Nucleus accumbens (tissue), 56 donors: ENCODE results near the gene HSD17B12.

Source experiments
- DNase-seq, 56 donors: peaks; one replicate each; lab custom pipeline; 2025; lab: John Stamatoyannopoulos, UW

HSD17B12 gene

GRCh38 chr11:43790444-43790794 lies 109.9 kb downstream of the HSD17B12 start:
- no peak for DNase-seq

GRCh38 chr11:43797337-43797736 lies 116.8 kb downstream of the HSD17B12 start:
- DNase-seq, result no peak

- no peak for DNase-seq
Observed at GRCh38 chr11:43797866-43798265, 117.3 kb downstream of the HSD17B12 start.

- no peak for DNase-seq
Observed at GRCh38 chr11:43802509-43802908, 122.0 kb downstream of the HSD17B12 start.

DNA sequence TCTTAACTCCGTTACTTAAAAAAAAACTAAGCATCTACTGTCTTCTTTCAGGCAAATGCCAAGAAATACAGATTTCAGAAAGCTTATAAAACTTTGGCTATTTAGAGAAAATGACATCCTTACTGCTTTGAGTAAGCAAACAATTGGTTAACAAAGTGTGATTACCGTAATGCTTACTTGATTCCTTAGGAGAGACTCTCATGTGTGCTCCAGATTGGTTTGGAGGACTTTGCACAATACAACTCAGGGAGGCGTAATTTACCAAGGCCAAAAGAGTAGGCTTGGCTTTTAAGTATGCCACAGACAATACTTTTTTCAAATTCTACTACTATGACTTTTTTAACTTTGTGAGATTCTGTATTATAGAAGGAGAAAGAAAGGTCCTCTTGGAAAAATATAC lies 123.2 kb downstream of the HSD17B12 start:
- DNase-seq, result no peak

DNA sequence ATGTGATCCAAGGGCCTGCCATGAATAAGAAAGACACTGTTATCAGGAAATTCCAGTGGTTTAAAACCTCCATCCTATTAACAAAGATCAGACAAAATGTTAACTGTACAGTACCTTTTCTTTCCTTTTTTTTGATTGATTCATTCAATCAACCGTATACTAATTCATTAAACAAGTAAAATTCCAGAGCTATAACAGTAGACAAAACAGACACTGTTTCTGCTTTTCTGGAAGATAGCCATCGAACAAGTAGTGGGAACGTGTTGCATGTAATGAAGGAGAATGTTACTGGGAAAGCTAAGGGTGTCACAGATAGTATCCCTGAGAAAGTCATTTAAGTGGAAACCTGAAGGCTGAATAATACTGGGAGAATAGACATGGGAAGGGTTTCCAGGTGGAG lies 126.4 kb downstream of the HSD17B12 start:
- DNase-seq, result no peak

DNA sequence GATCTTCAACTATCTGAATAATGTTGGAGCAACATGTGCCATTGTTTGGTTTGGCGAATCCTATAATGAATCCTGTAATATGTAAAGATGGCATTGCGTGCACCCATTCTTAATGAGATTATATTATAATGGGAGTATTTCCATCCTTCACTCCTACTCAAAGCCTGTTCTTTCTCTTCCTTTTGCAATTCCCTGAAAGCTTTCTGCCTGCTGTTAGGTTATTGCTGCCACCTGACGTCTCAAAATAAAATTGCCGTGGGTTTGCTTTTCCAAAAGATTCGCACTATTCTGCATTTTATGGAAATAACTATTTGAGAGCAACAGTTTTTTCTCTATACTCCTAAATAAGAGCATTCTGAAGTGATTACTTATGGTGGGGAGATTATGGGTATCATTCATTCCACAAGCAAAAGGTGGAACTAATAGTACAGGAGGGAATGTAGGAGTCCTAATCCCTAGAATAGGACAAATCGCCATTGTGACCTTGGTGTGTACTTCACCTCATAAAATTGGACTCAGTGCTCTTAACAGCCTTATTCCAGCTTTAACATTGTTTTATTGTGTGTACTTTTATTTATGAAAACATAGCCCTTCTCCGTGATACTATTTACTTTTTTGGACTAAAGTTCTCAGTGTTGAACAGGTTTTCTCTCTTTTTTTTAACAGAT lies 130.5 kb downstream of the HSD17B12 start:
- peak in 2 of 56 donors; percentile 13 to 22 for DNase-seq

- no peak for DNase-seq
Observed at GRCh38 chr11:43812471-43812870, 131.9 kb downstream of the HSD17B12 start.

DNA sequence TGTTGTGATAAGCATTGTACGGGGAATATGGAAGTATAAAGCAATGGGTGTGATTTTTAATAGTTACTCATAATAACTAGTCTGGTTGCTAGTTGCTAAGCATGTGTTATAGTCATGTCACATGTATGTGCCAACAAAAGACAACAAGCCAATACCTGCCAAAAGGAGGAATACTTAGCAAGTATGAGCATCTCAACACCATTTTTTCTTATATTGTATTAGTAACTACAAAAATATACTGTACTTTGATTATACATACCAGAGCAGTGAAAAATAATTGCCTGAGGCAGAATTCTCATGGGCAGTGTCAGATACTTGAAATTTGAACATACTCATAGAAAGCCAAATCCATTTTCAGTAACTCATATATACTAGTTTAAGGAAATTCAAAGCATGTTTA lies 137.7 kb downstream of the HSD17B12 start:
- DNase-seq, result no peak

GRCh38 chr11:43819926-43820325 lies 139.4 kb downstream of the HSD17B12 start:
- DNase-seq, result no peak

DNA sequence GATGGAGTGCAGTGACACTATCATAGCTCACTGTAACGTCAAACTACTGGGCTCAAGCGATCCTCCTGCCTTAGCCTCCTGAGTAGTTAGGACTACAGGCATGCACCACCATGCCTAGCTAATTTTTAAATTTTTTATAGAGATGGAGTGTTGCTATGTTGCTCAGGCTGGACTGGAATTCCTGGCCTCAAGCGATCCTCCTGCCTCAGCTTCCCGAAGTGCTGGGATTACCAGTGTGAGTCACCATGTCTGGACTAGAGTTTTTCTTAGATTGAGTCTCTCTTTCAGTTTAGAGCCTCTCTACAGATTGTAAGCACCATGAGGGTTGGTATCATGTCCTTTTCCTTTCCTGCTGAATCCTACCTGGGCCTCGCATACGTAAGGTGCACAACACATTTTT lies 142.8 kb downstream of the HSD17B12 start:
- DNase-seq, result no peak

DNA sequence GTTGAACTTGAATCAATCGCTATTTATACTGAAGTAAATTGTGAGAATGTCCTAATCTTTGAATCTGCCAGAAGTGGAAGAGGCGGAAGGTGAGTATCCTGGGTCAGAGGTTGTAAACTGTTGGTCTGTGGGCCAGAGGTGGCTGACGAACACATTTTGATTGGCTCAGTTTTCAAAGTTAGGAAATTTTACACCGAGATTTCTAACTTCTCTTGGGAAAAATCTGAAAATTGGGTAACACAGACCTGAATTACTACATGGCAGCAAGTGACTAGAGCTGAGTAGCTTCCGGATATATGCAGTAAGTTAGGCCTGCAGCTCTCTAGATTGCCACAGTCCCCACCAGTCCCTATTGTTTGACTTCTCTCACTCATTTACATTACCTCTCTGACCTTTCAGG lies 143.3 kb downstream of the HSD17B12 start:
- DNase-seq, result no peak

- peak in 4 of 56 donors; percentile 4 to 31 (median 8) for DNase-seq
Observed at GRCh38 chr11:43825217-43825816, 144.8 kb downstream of the HSD17B12 start.

DNA sequence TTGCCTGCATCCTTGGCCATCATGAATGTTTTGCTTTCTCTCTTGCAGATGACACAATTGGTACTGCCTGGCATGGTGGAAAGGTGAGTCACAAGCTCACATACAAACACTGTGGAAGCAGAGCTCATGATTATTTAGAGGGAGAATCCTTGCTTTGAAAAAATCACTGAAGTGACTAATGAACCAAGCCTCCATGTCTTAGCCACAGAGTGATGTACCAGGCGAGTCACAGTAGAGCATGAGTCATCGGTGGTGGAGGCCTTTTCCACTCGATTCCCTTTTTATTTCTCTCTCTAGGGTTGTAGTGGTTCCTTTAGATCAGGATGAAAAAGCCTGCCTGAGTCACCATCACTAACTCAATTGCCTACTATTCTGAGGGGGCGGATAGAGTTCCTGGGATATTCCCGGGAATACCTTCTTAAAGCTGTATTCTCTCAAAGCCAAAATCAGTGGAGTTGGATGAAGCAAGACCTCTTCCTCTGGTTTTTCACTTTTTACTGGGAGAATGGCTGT lies 150.4 kb downstream of the HSD17B12 start:
- peak in 36 of 56 donors; percentile 1 to 75 (median 30) for DNase-seq

DNA sequence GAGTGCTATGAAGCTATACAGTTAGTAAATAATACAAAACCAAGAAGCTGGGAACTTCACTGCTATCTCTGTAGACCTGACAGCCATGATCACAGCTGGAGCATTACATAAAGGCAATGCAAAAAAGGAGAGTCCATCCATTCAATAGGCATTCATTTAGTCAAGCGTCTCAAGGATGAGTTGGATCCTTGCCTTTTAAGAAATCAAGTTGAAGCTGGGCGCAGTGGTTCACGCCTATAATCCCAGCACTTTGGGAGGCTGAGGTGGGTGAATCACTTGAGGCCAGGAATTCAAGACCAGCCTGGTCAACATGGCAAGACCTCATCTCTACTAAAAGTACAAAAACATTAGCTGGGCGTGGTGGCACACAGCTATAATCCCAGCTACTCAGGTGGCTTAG lies 152.0 kb downstream of the HSD17B12 start:
- DNase-seq, result no peak

DNA sequence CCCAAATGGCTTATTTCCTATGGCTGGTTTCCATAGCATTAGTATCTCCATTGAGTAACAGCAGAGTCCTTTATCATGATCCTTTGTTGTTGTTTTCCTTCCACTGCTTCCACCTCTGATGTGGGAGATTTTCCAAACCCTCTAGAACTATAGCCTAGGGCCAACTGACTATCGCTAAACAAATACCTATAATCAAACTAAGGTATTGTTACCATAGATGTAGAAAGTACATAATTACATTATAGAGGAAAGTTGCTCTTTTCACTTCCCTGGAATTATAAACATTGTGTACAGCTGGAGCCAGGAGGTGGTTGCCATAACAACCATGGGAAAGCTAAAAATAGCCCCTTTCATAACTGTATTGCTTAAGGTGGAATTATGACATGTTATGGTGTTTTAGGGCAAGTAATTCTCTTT lies 153.1 kb downstream of the HSD17B12 start:
- no peak for DNase-seq

GRCh38 chr11:43834286-43834685 lies 153.7 kb downstream of the HSD17B12 start:
- no peak for DNase-seq

GRCh38 chr11:43835104-43835503 lies 154.6 kb downstream of the HSD17B12 start:
- DNase-seq, result peak in 5 of 56 donors; percentile 1 to 28 (median 14)

GRCh38 chr11:43837879-43838278 lies 157.3 kb downstream of the HSD17B12 start:
- DNase-seq, result no peak

- no peak for DNase-seq
Observed at GRCh38 chr11:43842021-43842420, 161.5 kb downstream of the HSD17B12 start.

GRCh38 chr11:43845816-43846215 lies 165.3 kb downstream of the HSD17B12 start:
- DNase-seq, result no peak

GRCh38 chr11:43852057-43852636 lies 171.6 kb downstream of the HSD17B12 start:
- DNase-seq, result peak in 38 of 56 donors; percentile 0 to 82 (median 17)
